ENCODE data around the gene SIPA1L3. TPM values are rescaled to one million over a fixed set of nuclear protein-coding genes. Genes with fewer than 3 reads are reported as not detected.
A peak's percentile ranks its signal among the peaks of the same experiment; 100 is the strongest.

Gene SIPA1L3
- total RNA-seq, 1 donor from 2014 or later: 63.2 TPM

DNA sequence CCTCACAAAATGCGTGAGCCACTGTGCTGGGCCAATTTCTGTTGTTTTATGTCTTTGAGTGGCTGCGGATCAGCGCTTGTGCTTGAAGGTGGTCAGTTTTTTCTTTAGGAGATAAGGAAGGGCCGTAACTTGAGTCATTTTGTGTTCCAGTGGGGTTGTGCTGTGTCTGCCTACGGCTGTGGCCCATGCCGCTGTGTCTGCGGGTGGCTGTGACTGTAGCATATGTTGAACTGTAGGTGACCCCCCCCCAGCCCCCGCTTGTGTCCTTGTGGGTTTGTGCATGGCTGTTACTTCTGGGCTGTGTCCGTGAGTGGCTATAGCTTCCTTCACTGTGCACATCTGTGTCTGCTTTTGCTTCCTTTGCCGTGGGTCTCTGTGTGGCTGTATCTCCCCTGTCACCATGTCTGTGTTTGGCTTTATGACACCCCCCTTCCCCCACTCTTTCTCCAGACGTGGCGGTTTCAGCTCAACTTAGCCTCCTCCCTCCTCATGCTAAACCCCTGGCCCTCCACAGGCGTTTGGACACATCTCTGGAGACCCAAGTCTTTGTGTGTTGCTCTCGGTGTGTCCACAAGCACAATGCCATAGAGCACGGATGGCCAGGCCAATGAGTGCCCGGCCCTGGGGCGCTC is 348.5 kb downstream of the SIPA1L3 start:
- Histone ChIP-seq H3K4me1 (peaks cover 24% of the 10 kb centered on the region), H3K36me3 (no peaks in the 10 kb centered on the region), H3K27me3 (ENCODE audit: low read depth) (peaks cover 26% of the 10 kb centered on the region), H3K9me3 (no peaks in the 10 kb centered on the region), H3K27ac (peak overlapping the region; percentile 73), H3K4me3 (peak overlapping the region; percentile 58)
- DNase-seq: no peak
- intact Hi-C loops (cut with DNase I): no loop called here
- ATAC-seq: peak in 1 of 2 donors; percentile 4
- TF ChIP-seq, protein P1, sequence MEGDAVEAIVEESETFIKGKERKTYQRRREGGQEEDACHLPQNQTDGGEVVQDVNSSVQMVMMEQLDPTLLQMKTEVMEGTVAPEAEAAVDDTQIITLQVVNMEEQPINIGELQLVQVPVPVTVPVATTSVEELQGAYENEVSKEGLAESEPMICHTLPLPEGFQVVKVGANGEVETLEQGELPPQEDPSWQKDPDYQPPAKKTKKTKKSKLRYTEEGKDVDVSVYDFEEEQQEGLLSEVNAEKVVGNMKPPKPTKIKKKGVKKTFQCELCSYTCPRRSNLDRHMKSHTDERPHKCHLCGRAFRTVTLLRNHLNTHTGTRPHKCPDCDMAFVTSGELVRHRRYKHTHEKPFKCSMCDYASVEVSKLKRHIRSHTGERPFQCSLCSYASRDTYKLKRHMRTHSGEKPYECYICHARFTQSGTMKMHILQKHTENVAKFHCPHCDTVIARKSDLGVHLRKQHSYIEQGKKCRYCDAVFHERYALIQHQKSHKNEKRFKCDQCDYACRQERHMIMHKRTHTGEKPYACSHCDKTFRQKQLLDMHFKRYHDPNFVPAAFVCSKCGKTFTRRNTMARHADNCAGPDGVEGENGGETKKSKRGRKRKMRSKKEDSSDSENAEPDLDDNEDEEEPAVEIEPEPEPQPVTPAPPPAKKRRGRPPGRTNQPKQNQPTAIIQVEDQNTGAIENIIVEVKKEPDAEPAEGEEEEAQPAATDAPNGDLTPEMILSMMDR (IDR thresholded peaks at IDR 0.05): no peak

Other genes with a start within 250 kb of the SIPA1L3 start
- 6.7 TPM for gene ZNF607, start 187.4 kb upstream of the SIPA1L3 start, total RNA-seq
- 9.7 TPM for gene ZNF573, start 127.6 kb upstream of the SIPA1L3 start, total RNA-seq
- gene WDR87, start 614 bp upstream of the SIPA1L3 start, total RNA-seq: not detected